H4 (cell line): ENCODE results near the gene BMP2. TPM values are rescaled to one million over a fixed set of nuclear protein-coding genes. Genes with fewer than 3 reads are reported as not detected.

ENCODE experiments used
- DNase-seq: peaks from one replicate; pipeline ENCODE4 v3.0.0-alpha.2; 2015; ENCODE audit warnings: low spot score
- total RNA-seq: library from RNA; depleted of rRNA; stranded (reverse); fragments of >200 nt; shearing (Covaris generic); gene quantifications from 2 replicates; pipeline ENCODE4 v1.2.3, GENCODE V29; 2014; rRNA removed

The BMP2 gene
- 0.97 and 1.1 TPM in 2 replicates for total RNA-seq

DNA sequence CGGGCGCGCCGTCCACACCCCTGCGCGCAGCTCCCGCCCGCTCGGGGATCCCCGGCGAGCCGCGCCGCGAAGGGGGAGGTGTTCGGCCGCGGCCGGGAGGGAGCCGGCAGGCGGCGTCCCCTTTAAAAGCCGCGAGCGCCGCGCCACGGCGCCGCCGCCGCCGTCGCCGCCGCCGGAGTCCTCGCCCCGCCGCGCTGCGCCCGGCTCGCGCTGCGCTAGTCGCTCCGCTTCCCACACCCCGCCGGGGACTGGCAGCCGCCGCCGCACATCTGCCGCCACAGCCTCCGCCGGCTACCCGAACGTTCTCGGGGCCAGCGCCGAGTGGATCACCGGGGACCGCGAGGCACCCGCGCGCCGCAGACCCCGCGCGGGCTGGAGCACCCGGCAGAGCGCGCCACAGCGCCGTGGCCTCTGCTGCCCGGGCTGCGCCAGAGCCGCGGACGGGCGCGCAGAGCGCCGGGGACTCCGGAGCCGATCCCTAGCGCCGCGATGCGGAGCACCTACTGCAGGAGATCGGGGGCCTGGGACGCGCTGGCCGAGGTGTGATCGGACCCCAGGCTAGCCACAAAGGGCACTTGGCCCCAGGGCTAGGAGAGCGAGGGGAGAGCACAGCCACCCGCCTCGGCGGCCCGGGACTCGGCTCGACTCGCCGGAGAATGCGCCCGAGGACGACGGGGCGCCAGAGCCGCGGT lies at the start of gene BMP2:
Gene BMP2, plus strand, starts transcription at position 151 of the 692 bp plus-strand sequence. CDS start 2,441 bp downstream, outside the sequence.
- DNase-seq, result peak; percentile 10

DNA sequence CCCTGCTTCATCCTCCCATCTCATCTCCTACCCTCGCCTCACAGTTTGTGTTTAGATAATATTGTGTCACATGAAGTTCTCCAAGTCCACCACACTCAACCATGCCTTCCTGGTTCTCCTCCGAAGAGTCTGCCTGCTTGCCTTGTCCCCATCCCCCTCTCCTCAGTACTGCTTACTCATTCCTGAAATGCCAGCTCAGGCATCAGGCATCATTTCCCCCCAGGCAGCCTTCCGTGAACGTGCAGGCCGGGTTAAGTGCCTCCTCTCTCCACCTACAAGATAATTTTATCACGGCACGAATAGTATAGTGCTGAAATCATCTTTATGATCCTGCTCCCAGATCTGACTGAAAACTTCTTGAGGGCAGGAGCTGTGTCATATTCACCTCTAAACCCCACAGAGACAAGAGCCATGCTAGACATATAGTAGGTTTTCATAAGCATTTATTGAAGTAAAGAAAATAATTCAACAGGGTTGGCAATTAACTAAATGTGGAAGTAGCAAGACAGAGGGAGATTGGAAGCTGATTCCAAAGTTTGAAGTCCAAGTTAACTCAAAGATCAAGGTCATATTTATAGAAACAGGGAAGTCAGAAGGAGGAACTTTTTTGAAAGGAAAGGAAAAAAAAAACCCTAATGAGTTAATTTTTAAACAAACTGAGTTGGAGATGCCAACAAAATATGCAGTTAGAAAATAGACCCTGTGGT lies 48.7 kb upstream of the BMP2 start:
- DNase-seq, result peak; percentile 40

DNA sequence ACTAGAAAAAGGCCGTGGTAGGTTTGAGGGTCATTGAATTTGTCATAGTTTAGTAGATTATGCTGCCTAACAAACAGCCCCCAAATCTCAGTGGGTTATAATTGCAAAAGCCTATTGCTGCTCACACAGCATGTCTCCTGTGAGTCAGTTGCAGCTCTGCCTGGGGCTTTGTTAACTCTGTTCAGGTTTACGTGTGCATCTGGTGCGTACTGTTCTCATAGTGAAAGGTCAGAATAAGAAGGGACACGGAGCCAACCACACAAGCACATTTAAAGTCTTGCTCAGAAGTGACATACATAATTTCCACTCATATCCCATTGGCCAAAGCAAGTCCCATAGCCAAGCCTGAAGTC lies 48.1 kb upstream of the BMP2 start:
- DNase-seq, result no peak

DNA sequence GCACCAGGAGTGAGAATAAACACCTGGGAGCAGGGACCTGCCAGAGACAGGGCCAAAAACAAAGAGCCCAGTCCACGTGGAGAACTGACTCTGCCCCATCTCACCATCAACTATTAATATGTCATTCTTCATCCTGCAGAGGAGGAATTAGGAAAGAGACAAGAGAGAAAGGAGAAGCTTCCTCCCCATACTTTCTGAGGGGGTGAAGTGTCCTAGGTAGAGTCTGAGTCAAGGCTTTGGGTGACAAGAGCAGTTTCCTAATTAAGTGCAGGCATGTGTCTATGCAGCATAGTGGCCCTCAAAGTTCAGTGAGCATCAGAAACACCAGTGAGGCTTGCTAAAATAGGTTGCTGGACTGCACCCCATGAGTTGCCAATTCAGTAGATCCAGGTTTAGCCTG lies 40.7 kb upstream of the BMP2 start:
- no peak for DNase-seq

DNA sequence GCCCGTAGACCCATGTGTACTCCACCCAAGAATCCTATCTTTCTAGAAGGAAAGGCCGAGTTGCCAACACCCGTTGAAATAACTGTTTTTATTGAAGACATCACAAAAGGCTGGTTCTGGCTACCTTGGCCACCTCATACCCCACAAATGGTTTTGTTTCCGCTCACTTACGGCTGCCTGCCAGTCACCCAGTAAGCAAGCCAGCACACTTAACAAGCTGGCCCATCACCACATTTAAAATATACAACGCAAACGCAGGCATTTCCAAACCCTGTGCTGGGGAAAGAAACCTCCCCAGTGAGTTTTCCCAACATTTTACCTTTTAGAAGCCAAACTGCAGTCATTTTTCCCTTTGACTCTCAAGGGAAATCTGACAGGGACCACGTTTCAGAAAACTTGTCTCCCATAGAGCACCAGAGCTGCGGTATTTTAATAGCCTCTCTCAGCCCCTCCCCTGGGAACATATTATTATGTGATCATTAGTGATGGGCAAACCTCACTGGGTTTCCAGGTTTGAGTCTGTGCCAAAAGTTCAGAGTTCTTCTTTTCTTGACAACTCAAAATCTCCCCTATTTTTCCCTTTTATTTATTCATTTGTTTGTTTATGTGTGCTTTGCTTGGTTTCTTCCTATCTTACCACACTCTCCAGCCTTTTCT lies 36.7 kb upstream of the BMP2 start:
- DNase-seq, result no peak

DNA sequence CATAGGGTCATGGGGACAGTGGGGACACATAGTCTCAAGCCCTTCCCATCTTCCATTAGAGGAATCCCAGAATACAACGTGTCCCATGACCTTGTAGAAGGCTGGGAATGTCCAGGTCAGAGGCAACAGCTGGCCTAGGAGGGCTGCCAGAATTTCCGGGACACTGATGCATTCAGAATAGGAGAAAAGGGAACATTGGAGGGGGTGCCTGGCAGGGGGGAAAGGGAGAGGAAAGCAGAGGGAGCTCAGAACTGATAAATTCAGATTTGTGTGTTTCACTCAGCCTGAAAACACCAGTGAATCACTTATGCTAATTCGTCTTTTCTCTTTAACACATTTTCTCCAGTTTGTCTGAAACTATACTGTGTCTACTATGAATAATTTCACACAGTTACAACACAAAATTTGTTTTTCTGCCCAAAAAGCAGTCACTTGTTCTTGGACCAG lies 35.5 kb upstream of the BMP2 start:
- DNase-seq, result no peak

DNA sequence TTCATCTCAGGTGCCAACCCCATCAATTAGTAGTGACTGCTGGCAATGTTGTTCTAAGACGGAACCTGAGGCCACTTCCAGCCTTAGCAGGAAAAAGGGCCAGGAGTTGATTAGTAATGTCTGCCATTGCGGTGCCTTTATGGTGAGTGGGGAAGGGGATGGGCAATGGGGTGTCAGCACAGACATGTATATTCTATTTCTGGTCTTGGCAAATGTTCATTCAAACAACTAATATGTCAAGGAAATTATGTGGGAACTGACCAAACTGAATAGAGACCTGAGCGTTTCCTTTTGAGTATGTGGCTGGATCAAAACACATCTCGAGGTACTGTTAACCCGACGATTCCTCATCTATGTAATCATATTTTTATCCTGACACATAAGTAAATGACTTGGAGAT lies 34.6 kb upstream of the BMP2 start:
- no peak for DNase-seq

DNA sequence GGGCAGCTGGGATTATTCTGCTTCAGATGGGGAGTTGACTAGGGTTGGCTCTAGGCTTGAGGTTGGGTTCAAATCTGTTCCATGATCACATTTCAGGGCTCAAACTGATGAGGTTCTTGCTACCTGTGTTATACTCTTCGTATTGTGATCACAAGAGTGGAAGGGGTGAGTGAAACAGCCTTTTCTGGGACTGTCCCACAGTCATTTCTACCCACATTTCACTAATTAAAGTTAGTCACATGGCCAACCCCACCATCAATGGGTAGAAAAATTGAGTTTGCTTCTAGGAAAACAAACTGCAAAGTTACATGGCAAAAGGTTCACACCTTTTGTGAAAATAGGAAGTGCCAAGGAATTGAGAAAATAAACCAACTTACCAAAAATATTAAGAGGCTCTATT lies 33.5 kb upstream of the BMP2 start:
- no peak for DNase-seq

DNA sequence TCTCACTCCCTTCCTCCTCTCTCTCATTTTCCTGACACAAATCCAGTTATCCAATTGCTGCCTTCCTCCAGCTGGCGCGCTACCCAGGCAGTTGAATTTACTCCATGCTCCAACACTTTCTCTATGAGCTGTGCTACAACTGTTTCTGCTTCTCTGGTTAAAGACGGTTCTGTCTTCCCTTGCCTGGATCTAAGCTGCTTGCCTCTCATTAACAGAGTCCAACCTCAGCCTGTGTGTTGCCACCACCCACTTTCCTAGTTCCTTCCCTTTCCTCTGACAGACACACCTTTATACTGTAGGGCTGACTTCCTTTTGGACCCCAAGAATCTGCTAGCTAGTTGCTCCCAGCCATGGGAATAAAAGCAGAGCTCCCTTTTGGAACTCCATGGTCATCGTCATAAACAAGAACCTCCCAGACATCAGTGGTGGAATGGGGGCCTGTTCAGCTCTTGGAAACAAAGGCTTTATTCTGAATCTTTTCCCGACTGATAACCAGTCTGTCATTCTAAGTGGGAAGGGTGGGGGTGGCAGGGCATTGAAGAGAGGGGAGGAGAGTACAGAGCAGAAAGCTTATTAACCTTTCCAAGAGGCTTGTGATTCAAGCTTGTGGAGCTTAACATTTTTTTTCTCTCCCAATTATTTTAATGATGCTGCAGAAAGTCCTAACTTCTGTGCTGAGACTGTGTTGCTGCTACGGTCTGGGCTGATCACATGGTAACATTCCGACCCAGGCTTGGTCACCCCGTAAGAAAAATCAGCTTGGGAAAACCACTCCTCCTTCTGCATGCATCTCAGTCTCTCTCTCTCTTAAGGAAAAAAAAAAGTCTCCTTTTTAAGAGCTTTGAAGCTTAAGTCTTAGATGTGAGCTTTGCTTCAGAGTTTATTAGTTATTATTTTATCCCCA lies 31.3 kb upstream of the BMP2 start:
- no peak for DNase-seq

DNA sequence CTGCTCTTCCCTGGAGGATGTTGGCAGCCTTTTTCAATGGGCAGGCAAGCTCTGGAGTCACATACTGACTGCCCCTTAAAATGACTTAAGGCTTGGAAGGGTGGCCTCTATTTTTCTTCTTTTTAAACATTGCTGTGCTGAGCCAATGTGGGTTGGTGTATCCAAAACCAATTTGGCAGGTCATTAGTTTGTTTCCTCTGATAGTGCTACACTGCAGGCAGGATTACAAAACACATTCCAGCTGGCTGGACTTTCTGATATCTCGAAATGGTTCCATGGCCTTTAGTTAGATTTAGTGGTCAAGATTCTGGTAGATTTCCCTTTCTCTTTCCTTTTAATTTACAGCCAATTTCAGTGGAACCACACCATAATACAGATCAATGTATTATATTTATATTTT lies 28.1 kb upstream of the BMP2 start:
- DNase-seq, result no peak

DNA sequence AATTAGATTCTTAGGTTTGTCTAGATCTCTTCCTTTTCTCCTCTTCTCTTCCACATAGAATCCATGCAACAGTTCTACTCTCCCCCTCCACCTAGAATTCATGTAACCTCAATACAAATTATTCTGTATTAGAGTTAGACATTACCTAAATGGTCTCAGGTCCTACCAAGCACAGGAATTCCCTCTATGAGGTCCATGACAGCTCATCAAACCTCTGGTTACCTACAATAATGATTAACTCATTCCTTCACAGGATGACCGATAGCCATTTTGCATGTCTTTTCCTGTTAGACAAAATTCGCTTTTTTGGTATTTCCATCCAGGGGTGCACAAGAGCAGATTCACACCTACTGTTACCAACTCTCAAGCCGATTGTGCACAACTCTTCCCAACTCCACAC lies 27.4 kb upstream of the BMP2 start:
- DNase-seq, result no peak

DNA sequence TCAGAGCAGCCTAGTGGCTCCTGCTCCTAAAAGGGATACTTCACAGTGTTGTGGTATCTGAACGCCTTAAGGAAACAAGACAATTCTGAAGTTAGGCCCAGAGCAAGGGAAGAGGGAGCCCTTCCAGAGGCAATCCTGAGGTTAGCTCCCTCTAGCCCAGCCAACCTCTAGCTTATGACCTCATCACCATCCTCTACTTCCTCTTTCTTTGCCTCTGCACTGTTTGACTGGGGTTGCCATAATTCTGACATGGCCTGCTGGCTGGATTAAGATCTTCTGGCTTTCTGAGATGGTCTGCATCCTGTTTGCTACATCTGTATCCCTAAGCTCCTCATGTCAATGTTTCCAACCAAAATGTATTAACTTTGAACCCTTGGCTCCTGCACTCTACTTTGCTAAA lies 23.3 kb upstream of the BMP2 start:
- no peak for DNase-seq

DNA sequence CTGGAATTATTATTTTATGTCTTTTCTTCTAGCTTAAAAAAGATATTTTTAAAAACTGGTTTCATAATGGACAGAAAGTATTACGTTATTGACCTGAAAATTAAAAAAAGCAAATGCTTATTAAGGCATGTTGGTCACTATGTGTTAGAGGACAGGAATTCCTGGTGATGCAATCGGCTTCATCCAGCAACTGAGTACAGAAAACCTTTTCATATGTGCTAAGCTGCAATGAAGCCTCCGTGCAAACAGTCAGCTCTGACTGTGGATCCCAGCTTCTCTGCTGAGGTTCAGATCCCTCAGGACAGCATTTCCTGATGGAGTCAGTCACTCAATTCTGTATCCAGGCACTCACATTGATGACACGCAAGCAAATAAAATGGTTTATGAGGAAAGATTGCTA lies 22.7 kb upstream of the BMP2 start:
- DNase-seq, result no peak

DNA sequence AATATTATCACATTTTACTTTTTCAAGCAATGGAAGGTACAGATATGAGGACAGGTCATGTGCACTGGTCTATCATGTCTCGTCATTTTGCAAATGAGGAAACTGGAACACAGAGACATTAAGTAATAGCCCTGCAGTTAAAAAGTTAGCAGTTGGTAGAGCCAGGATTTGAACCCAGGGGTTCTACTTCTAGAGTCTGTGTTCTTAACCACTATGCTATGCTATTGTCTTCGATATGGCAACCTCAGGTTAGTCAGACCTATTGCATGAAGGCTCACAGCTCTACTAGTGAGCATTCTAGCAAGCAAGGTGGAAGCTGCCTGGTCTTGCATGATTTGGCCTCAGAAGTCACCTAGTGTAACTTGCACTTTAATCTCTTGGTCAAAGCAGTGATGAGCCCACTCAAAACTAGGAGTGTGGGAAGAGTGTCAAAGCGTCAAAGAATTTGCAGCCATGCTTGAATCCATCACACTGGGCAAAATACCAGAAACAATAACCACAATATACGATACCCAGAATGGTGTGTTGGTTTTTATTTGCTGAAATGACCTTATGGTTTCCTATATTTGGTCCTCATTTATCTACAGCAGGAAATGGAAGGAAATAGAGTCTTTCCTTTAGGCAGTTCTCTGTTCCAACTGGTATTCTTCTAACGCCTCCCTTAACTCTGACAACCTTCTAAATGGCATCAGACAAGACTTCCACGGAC lies 20.4 kb upstream of the BMP2 start:
- DNase-seq, result no peak

DNA sequence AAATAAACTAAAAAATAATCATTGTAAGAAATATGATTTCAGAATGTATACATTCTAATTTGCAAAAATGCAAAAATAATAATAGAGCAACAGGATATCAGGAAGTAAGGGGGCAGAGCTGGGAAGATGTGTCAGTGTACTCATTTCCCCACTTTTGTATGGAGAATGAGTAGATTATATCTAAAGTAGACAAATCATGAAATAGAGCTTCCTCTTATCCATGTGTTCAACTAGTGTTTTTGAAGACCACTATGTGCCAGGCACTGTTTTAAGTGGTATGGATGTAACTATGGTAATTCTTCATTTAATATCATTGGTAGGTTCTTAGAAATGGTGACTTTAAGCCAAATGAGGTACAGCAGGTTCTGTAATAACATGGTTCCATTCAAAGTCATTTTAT lies 17.0 kb upstream of the BMP2 start:
- DNase-seq, result no peak

DNA sequence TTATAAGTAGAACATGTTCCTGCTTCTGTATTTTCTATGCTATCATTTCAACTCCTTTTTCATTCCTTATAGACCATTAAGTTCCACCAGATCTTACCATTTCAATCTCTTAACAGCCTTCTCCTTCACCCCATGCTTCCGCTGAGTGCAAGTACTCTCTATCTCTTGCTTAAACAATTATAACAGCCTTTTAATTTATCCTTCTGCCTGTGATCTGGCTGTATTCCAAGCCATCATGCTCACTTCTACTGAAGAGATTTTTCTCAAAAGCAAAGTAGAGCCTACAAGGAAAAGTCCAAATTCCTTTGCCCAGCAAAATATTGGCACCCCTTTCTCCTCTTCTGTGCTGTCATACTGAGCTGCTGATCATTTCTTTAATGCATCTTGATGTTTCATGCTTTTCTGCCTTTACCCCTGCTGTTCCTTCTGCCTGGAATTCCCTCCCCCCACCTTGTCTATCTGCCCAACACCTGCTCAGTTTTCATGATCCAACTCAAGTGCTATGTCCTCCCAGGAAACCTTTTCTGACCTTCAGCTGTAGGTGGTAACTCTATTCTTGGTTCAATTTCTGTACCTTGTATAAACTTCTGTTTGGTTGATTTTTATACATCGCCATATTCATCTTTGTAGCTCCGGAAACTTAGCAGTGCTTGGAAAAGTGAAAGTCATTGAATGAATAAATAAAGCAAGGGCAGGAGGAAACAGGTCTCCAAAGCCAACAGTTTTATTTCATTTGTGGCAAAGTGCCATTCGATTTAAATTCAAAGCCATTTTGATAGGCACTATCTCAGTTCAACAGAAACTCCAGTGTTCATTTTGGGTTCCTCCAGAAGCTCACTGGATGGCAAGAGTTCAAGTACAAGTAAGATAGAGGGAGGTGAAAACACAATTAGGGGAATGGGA lies 10.5 kb upstream of the BMP2 start:
- DNase-seq, result no peak

DNA sequence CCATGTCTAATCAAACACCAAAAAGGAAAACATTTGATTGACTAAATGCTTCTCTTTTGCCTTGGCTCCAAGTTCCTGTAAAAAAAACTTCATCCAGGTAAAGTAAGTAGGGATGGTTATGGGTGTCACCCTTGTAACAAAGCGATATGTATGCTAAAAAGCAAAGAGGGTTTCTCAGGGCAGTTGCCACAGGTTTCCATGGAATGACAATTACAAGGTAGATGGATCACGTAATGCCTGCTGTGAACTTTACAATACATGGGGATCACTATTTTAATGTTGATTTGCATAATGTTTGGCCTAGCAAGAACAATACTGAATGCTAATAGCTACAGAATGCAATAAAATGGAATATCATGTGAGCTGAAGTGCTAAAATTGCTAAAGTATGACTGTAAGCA lies 2.9 kb upstream of the BMP2 start:
- no peak for DNase-seq

DNA sequence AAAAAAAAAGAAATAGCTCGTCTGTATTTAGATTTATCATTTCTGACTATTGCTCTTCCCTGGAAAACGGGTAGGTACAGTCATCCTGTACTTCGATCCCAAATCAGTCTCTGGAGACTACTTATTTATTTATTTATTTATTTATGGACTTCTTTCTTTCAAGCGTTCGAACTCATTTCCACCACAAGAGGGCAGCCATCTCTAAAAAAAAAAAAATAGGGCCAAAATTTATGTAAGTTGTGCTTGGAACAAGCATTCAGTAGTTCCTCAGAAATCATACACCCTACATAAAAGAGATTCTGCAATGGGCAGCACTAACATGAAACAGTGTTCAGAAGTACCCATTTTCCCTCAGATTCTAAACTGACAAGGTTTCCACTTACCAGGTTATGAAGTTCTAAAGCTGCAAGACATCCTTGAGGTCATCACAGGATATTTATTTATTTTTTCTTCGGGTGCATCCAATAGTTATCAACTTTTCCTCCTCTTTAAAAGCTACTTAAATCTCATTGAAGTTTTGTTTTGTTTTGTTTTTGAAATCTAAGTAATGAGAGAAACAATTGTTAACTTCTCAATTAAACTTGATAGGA lies 1.9 kb upstream of the BMP2 start:
- DNase-seq, result peak; percentile 37

DNA sequence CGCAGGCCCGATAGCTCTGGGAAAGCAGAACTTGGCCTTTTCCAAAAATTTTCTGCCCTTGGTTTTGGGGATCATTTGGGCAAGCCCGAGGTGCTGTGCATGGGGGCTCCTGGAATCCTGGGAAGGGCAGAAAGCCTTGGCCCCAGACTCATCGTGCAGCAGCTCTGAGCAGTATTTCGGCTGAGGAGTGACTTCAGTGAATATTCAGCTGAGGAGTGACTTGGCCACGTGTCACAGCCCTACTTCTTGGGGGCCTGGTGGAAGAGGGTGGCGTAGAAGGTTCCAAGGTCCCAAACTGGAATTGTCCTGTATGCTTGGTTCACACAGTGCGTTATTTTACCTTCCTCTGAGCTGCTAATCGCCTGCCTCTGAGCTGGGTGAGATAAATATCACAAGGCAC lies 1.1 kb upstream of the BMP2 start:
- no peak for DNase-seq

DNA sequence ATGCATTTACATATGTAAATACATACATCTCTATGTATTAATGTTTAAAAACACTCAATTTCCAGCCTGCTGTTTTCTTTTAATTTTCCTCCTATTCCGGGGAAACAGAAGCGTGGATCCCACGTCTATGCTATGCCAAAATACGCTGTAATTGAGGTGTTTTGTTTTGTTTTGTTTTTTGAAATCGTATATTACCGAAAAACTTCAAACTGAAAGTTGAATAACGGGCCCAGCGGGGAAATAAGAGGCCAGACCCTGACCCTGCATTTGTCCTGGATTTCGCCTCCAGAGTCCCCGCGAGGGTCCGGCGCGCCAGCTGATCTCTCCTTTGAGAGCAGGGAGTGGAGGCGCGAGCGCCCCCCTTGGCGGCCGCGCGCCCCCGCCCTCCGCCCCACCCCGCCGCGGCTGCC lies 355 bp upstream of the BMP2 start:
- no peak for DNase-seq
